ENCODE results near the gene OR2M5.

The OR2M5 gene

GRCh38 chr1:248144513-248145198 lies at the start of gene OR2M5:
OR2M5 (plus strand) TSS chr1:248145148; CDS start chr1:248145148, 0 bp downstream.
- no peak within 1 kb of the TSS for H3K4me3 ChIP-seq (ENCODE audit: low read depth, low read length)
- TF ChIP-seq CTCF (IDR thresholded peaks at IDR 0.05; ENCODE audit: borderline replicate concordance, insufficient read depth, low read depth, low read length) = no peak

DNA sequence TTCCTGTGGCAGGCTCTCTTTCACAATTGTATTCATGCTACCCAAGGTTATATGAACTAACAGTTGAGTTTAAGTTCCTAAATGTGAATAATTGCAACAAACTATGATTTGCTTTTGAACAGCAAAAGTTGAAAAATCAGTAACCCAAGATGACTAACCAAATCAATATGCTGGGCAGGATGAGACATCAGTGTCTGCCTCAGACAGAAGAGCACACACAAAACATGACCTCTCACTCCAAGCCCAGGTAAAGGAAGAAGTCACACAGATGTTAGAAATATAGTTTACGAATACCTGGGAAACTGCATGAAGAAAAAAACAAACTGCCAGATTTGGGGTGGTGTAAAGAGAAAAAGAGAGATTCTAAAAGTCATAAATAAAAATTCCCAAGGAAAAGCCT lies 46.4 kb upstream of the OR2M5 start:
- no peak overlapping the region for H3K4me3 ChIP-seq (ENCODE audit: low read depth, low read length)
- no peak for TF ChIP-seq CTCF (IDR thresholded peaks at IDR 0.05; ENCODE audit: borderline replicate concordance, insufficient read depth, low read depth, low read length)

- TF ChIP-seq CTCF (IDR thresholded peaks at IDR 0.05; ENCODE audit: borderline replicate concordance, insufficient read depth, low read depth, low read length) = no peak
- no peak overlapping the region for H3K4me3 ChIP-seq (ENCODE audit: low read depth, low read length)
Observed at GRCh38 chr1:248102847-248103246, 42.1 kb upstream of the OR2M5 start.

DNA sequence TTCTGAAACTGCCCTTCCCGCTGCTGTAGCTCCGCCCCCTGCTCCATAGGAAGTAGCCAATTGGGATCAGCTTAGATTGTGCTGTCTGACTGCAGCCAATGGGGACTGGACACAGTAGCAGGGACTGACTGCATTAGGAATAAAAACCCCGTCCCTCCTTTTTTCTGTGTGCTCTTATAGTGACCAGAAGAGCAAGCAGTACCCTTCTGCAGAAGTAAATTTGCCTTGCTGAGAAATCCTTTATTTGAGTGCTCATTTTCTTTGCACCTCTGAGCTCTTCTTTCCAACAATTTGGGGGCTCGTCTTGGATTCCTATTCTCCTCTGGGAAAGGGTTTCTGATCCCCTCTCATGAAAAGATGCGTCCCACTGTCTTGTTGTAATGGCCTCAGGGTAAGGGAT lies 33.8 kb upstream of the OR2M5 start:
- H3K4me3 ChIP-seq (ENCODE audit: low read depth, low read length) = no peak overlapping the region

GRCh38 chr1:248114890-248115289 lies 30.1 kb upstream of the OR2M5 start:
- no peak for TF ChIP-seq CTCF (IDR thresholded peaks at IDR 0.05; ENCODE audit: borderline replicate concordance, insufficient read depth, low read depth, low read length)
- H3K4me3 ChIP-seq (ENCODE audit: low read depth, low read length) = no peak overlapping the region

More for the DNA sequence above, 33.8 kb upstream of the OR2M5 start:
- no peak for TF ChIP-seq CTCF (IDR thresholded peaks at IDR 0.05; ENCODE audit: borderline replicate concordance, insufficient read depth, low read depth, low read length)

GRCh38 chr1:248127653-248128052 lies 17.3 kb upstream of the OR2M5 start:
- no peak for TF ChIP-seq CTCF (IDR thresholded peaks at IDR 0.05; ENCODE audit: borderline replicate concordance, insufficient read depth, low read depth, low read length)
- no peak overlapping the region for H3K4me3 ChIP-seq (ENCODE audit: low read depth, low read length)

GRCh38 chr1:248136811-248137210 lies 8.1 kb upstream of the OR2M5 start:
- TF ChIP-seq CTCF (IDR thresholded peaks at IDR 0.05; ENCODE audit: borderline replicate concordance, insufficient read depth, low read depth, low read length) = no peak
- H3K4me3 ChIP-seq (ENCODE audit: low read depth, low read length) = no peak overlapping the region
